K562 (cell line): ENCODE data around the gene ANKRD2. TPM values are rescaled to one million over a fixed set of nuclear protein-coding genes. Genes with fewer than 3 reads are reported as not detected.

Experiments used
- ATAC-seq: fragments of 200-7000 bp; cut with Tn5 transposase; 3 replicates; pipeline ENCODE4 v1.9.1; 2020; ENCODE audit warnings: moderate library complexity
- BruUV-seq: library from RNA; stranded (reverse); fragments of 400-500 nt; replicated peaks from 2 replicates; lab custom pipeline; 2021; lab: Mats Ljungman, UMichigan
- CTCF ChIA-PET: fragments of 300-600 bp; formaldehyde crosslinking; extraction: SDS; loops from one replicate; lab custom pipeline; 2021; ENCODE audit warnings: low intra/inter-chr PET ratio; lab: Yijun Ruan, JAX
- POLR2A ChIA-PET: fragments of 300-600, 350-650 bp; sonication (Branson Sonifier 250); formaldehyde crosslinking; extraction: SDS; loops from one replicate; lab custom pipeline; 2021; ENCODE audit warnings: antibody characterized with exemption, inconsistent platforms; lab: Yijun Ruan, JAX
- DNase-seq, 4 experiments: peaks; one replicate each; pipeline versions ENCODE4 v3.0.0 to v3.0.0-alpha.2; 2011 to 2018; ENCODE audit warnings: low spot score in 3 of 4, mixed read lengths in 3 of 4; ENCODE audit errors: extremely low read depth in 1 of 4
- FAIRE-seq: peaks from 2 replicates; lab custom pipeline; 2011; peaks lifted over from hg19 to GRCh38; lab: Jason Lieb, UNC
- H2AFZ ChIP-seq: 2 replicates; pipeline ENCODE4 v1.6.0; 2011; ENCODE audit warnings: low read depth, low read length, control low read depth, inconsistent platforms
- H3K27ac ChIP-seq: fragments of 200-600 bp; 3 replicates; pipeline ENCODE4 v1.8.0; 2011; ENCODE audit warnings: low read depth, mild to moderate bottlenecking, control low read depth, inconsistent platforms, low read length, moderate library complexity, mixed read lengths; ENCODE audit errors: extremely low read depth
- H3K27me3 ChIP-seq, 2 experiments: fragments of 300-600 bp in 1 of 2; 2 replicates in 1 of 2; 3 replicates in 1 of 2; pipeline versions ENCODE4 v1.6.0 to v1.8.0; 2011; ENCODE audit warnings: inconsistent platforms in 2 of 2, low read length in 2 of 2, mild to moderate bottlenecking in 1 of 2, mixed read lengths in 1 of 2, moderate library complexity in 1 of 2; ENCODE audit not compliant: control insufficient read depth in 2 of 2, insufficient read depth in 2 of 2
- H3K36me3 ChIP-seq: fragments of 300-600 bp; 3 replicates; pipeline ENCODE4 v1.8.0; 2011; ENCODE audit warnings: mild to moderate bottlenecking, low read length, inconsistent platforms; ENCODE audit not compliant: control insufficient read depth, insufficient read depth
- H3K4me1 ChIP-seq, 2 experiments: fragments of 200-600 bp in 1 of 2; replicated peaks in 1 of 2; 2 replicates in 1 of 2; 3 replicates in 1 of 2; pipeline versions ENCODE4 v1.5.1 to v1.8.0; 2011; ENCODE audit warnings: inconsistent platforms in 2 of 2, low read length in 2 of 2, mild to moderate bottlenecking in 1 of 2, mixed read lengths in 1 of 2, moderate library complexity in 1 of 2; ENCODE audit not compliant: control insufficient read depth in 2 of 2, insufficient read depth in 2 of 2
- H3K4me2 ChIP-seq: 2 replicates; pipeline ENCODE4 v1.6.1; 2011; ENCODE audit warnings: low read length, control low read depth, inconsistent platforms, mixed read lengths; ENCODE audit not compliant: insufficient read depth
- H3K4me3 ChIP-seq: fragments of 200-600 bp; sonication (generic), shearing (Covaris generic); 2 replicates; pipeline ENCODE4 v1.5.1; 2016; ENCODE audit warnings: control low read depth, inconsistent platforms
- H3K79me2 ChIP-seq: fragments of 200-600 bp; 3 replicates; pipeline ENCODE4 v1.8.0; 2011; ENCODE audit warnings: low read length, inconsistent platforms; ENCODE audit not compliant: control insufficient read depth, insufficient read depth
- H3K9ac ChIP-seq, 2 experiments: 2 replicates each; pipeline versions ENCODE4 v1.6.0 to v1.6.1; 2011; ENCODE audit warnings: low read depth in 2 of 2, low read length in 2 of 2, control low read depth in 1 of 2, inconsistent platforms in 1 of 2, mild to moderate bottlenecking in 1 of 2, mixed read lengths in 1 of 2; ENCODE audit not compliant: insufficient read depth in 1 of 2
- H3K9me1 ChIP-seq: one replicate; pipeline ENCODE4 v1.6.0; 2011; ENCODE audit warnings: inconsistent platforms, mild to moderate bottlenecking, low read length, moderate library complexity; ENCODE audit not compliant: control insufficient read depth, insufficient read depth
- H3K9me3 ChIP-seq: replicated peaks from 2 replicates; pipeline ENCODE4 v1.5.1; 2011; ENCODE audit warnings: low read depth, low read length, inconsistent platforms; ENCODE audit not compliant: control insufficient read depth, insufficient read depth
- H4K20me1 ChIP-seq: replicated peaks from 2 replicates; pipeline ENCODE4 v1.6.1; 2011; ENCODE audit warnings: low read length, inconsistent platforms, mixed read lengths; ENCODE audit not compliant: control insufficient read depth, insufficient read depth
- ARHGAP35 ChIP-seq: fragments of 450-650 bp; IDR thresholded peaks from 2 replicates; pipeline ENCODE4 v1.6.1; 2018; ENCODE audit not compliant: partially characterized antibody
- CHD1 ChIP-seq: fragments of 200-600 bp; sonication (generic); IDR thresholded peaks from one replicate; pipeline ENCODE4 v1.6.1; 2012; ENCODE audit warnings: mild to moderate bottlenecking, moderate library complexity, low read length, inconsistent platforms
- KAT7 ChIP-seq: sonication (generic); formaldehyde crosslinking; IDR thresholded peaks from 2 replicates; pipeline ENCODE4 v1.8.0; 2022; ENCODE audit warnings: missing genetic modification reagents, mild to moderate bottlenecking, borderline replicate concordance
- MED1 ChIP-seq: sonication (generic); formaldehyde crosslinking; IDR thresholded peaks from 2 replicates; pipeline ENCODE4 v1.8.1; 2023; ENCODE audit warnings: missing genetic modification reagents, borderline replicate concordance
- RBM14 ChIP-seq: fragments of 200-400 bp; formaldehyde crosslinking; IDR thresholded peaks from 2 replicates; pipeline ENCODE4 v1.6.1; 2018; ENCODE audit warnings: low read depth, mild to moderate bottlenecking, low read length, moderate library complexity, borderline replicate concordance; ENCODE audit not compliant: insufficient read depth
- ZNF165 ChIP-seq: fragments of 250-450 bp; sonication (Bioruptor Pico); IDR thresholded peaks from 2 replicates; pipeline ENCODE4 v1.4.0; 2020; ENCODE audit warnings: borderline replicate concordance
- ZNF23 ChIP-seq: fragments of 250-450 bp; sonication (Bioruptor Pico); IDR thresholded peaks from 2 replicates; pipeline ENCODE4 v1.4.0; 2020; ENCODE audit warnings: mild to moderate bottlenecking
- WGBS: fragments of 100-300 bp; shearing (Covaris generic); methylation state at CpG from one replicate; pipeline ENCODE4 v1.1.6; 2016; ENCODE audit warnings: low coverage, mixed read lengths; ENCODE audit not compliant: insufficient coverage; ENCODE audit errors: missing lambda C conversion rate; 5-methylcytosine and 5-hydroxymethylcytosine counted together
- in situ Hi-C: fragments of 300-500 bp; cut with MboI; formaldehyde crosslinking; loops from 4 replicates; pipeline ENCODE4 v1.15.0; 2018; ENCODE audit warnings: inconsistent platforms, mixed read lengths
- intact Hi-C: fragments of 100-400 bp; cut with micrococcal nuclease; formaldehyde crosslinking; loops from 2 replicates; pipeline ENCODE4 v1.14.2; 2022
- polyA plus RNA-seq, 8 experiments: library from polyadenylated mRNA; depleted of rRNA in 4 of 8; stranded (reverse) in 5 of 8; unstranded in 3 of 8; fragments of >200 nt; fragmentation: Nextera tagmentation in 2 of 8; fragmentation: Illumina TruSeq in 1 of 8; extraction: Ambion mirVana in 2 of 8; extraction: Trizol in 1 of 8; gene quantifications; 2 replicates each; pipeline versions ENCODE4 v1.2.1 to v1.2.3, GENCODE V29; 2011 to 2014; ENCODE audit warnings: inconsistent platforms in 1 of 8, missing spikeins in 1 of 8
- total RNA-seq, 7 experiments: library from RNA; depleted of rRNA in 6 of 7; stranded (reverse); fragments of >200 nt in 6 of 7; fragmentation: Illumina TruSeq in 2 of 7; extraction: Trizol in 2 of 7; gene quantifications; 2 replicates each; pipeline versions ENCODE4 v1.2.1 to v1.2.3, GENCODE V29; 2011 to 2021; ENCODE audit warnings: low replicate concordance in 1 of 7
- TF ChIP-seq, protein P1 (sequence below): sonication (generic); formaldehyde crosslinking; IDR thresholded peaks from 2 replicates; pipeline ENCODE4 v1.8.0; 2023; ENCODE audit warnings: mild to moderate bottlenecking, missing genetic modification reagents
- TF ChIP-seq, protein P2 (sequence below): IDR thresholded peaks from 2 replicates; pipeline ENCODE4 v1.6.1; 2012; ENCODE audit warnings: low read depth, low read length, improper control_type of control experiment, borderline replicate concordance

ANKRD2 gene
- total and polyA plus RNA-seq, 9 of the 15 experiments (the other 6 are each of a cell fraction or from before 2014, with no cell fraction given), result not detected

DNA sequence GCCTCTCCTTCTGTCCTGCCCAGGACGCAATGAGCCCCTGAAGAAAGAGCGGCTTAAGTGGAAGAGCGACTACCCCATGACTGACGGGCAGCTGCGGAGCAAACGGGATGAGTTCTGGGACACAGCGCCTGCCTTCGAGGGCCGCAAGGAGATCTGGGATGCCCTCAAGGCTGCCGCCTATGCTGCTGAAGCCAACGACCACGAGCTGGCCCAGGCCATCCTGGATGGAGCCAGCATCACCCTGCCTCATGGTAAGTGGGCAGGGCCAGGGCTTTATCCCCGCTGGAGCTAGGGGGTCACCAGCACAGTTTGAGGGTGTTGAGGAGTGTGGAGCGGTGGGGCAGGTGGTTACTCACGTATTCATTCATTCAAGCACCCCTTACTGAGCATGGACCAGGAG, 4.7 kb upstream of the ANKRD2 start:
- H3K27ac ChIP-seq, result no peak overlapping the region
- H3K9ac ChIP-seq, result no peak overlapping the region
- no peak overlapping the region for H3K4me3 ChIP-seq
- no peak for ATAC-seq
- TF ChIP-seq, protein P1, sequence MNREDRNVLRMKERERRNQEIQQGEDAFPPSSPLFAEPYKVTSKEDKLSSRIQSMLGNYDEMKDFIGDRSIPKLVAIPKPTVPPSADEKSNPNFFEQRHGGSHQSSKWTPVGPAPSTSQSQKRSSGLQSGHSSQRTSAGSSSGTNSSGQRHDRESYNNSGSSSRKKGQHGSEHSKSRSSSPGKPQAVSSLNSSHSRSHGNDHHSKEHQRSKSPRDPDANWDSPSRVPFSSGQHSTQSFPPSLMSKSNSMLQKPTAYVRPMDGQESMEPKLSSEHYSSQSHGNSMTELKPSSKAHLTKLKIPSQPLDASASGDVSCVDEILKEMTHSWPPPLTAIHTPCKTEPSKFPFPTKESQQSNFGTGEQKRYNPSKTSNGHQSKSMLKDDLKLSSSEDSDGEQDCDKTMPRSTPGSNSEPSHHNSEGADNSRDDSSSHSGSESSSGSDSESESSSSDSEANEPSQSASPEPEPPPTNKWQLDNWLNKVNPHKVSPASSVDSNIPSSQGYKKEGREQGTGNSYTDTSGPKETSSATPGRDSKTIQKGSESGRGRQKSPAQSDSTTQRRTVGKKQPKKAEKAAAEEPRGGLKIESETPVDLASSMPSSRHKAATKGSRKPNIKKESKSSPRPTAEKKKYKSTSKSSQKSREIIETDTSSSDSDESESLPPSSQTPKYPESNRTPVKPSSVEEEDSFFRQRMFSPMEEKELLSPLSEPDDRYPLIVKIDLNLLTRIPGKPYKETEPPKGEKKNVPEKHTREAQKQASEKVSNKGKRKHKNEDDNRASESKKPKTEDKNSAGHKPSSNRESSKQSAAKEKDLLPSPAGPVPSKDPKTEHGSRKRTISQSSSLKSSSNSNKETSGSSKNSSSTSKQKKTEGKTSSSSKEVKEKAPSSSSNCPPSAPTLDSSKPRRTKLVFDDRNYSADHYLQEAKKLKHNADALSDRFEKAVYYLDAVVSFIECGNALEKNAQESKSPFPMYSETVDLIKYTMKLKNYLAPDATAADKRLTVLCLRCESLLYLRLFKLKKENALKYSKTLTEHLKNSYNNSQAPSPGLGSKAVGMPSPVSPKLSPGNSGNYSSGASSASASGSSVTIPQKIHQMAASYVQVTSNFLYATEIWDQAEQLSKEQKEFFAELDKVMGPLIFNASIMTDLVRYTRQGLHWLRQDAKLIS (CRISPR knock-in tag), result no peak
- no peak for TF ChIP-seq CHD1
- no peak for TF ChIP-seq ZNF165 (CRISPR knock-in tag)
- no peak for TF ChIP-seq MED1 (CRISPR knock-in tag)
- TF ChIP-seq, protein P2, sequence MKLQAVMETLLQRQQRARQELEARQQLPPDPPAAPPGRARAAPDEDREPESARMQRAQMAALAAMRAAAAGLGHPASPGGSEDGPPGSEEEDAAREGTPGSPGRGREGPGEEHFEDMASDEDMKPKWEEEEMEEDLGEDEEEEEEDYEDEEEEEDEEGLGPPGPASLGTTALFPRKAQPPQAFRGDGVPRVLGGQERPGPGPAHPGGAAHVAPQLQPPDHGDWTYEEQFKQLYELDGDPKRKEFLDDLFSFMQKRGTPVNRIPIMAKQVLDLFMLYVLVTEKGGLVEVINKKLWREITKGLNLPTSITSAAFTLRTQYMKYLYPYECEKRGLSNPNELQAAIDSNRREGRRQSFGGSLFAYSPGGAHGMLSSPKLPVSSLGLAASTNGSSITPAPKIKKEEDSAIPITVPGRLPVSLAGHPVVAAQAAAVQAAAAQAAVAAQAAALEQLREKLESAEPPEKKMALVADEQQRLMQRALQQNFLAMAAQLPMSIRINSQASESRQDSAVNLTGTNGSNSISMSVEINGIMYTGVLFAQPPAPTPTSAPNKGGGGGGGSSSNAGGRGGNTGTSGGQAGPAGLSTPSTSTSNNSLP, result no peak
- no peak for TF ChIP-seq KAT7
- TF ChIP-seq RBM14, result no peak
- TF ChIP-seq ARHGAP35, result no peak
- no peak for TF ChIP-seq ZNF23 (CRISPR knock-in tag)
- H2AFZ ChIP-seq, result no peak overlapping the region
- no peaks in the 10 kb centered on the region for H3K27me3 ChIP-seq
- ChIA-PET CTCF (no interaction called here), POLR2A (no interaction called here)
- no peak for DNase-seq
- no peaks in the 10 kb centered on the region for H3K36me3 ChIP-seq
- H3K4me1 ChIP-seq, result peaks cover 0 to 13% of the 10 kb centered on the region in 2 experiments; a peak in 2 of 5 replicates
- H3K9me1 ChIP-seq, result no peaks in the 10 kb centered on the region
- H3K9me3 ChIP-seq, result no peaks in the 10 kb centered on the region
- no peaks in the 10 kb centered on the region for H4K20me1 ChIP-seq
- intact Hi-C loops, result no loop called here
- no peaks in the 10 kb centered on the region for H3K79me2 ChIP-seq
- H3K4me2 ChIP-seq, result no peak overlapping the region
- no TSS peak for BruUV-seq
- no peak for FAIRE-seq
- WGBS, result 31% methylated on average over 9 of the region's 15 CpGs
- in situ Hi-C loops, result no loop called here
